Suprapubic skin (tissue), 4 donors: ENCODE data around the gene COX4I2.

ENCODE experiments used
- CTCF ChIP-seq, 2 donors: fragments of 200-600 bp in 1 of 2; fragments of 450-650 bp in 1 of 2; sonication (generic) in 1 of 2; IDR thresholded peaks; one replicate each; pipeline ENCODE4 v1.5.1; 2016 to 2019; ENCODE audit warnings: antibody characterized with exemption in 2 of 2, mild to moderate bottlenecking in 1 of 2, moderate library complexity in 1 of 2
- EP300 ChIP-seq: sonication (generic); formaldehyde crosslinking; IDR thresholded peaks from one replicate; pipeline ENCODE4 v1.6.1; 2017; ENCODE audit warnings: antibody characterized with exemption
- POLR2A ChIP-seq, 2 donors: fragments of 450-650 bp; IDR thresholded peaks; one replicate each; pipeline ENCODE4 v1.6.1; 2017; ENCODE audit warnings: antibody characterized with exemption in 2 of 2, mild to moderate bottlenecking in 2 of 2, moderate library complexity in 2 of 2
- POLR2AphosphoS5 ChIP-seq, 3 donors: sonication (generic); formaldehyde crosslinking; IDR thresholded peaks; one replicate each; pipeline ENCODE4 v1.6.1; 2017; ENCODE audit warnings: antibody characterized with exemption in 3 of 3

DNA sequence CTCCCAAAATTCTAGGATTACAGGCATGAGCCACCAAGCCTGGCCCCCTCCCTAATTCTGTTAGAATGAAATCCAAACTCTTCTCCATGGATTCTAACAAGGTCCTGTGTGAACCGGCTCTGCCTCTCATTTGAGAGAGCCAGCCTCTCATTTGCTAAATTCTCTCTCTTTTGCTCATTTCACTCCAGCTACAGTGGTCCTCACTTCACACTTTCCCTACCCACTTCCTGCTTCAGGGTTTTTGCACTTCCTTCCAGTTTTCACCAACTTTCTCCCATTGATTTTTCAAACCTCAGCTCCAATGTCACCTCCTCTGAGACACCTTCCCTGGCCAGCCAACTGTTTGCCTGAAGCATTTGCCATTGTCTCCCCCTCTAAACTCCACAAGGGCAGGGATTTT lies 5.1 kb downstream of the COX4I2 start:
- TF ChIP-seq CTCF (IDR thresholded peaks at IDR 0.05), result no peak
- no peak for TF ChIP-seq EP300
- no peak for TF ChIP-seq POLR2AphosphoS5 (IDR thresholded peaks at IDR 0.05)
- no peak for TF ChIP-seq POLR2A (IDR thresholded peaks at IDR 0.05)
